Keratinocyte (primary cell): Measurements from ENCODE around the gene PAFAH1B2. TPM values are rescaled to one million over a fixed set of nuclear protein-coding genes. Genes with fewer than 3 reads are reported as not detected.

Experiments
- DNase-seq: peaks from one replicate; pipeline ENCODE4 v3.0.0-alpha.2; 2011; ENCODE audit warnings: low read depth, missing footprints, low spot score
- FAIRE-seq: peaks from 2 replicates; lab custom pipeline; 2011; peaks lifted over from hg19 to GRCh38; lab: Jason Lieb, UNC
- H2AFZ ChIP-seq: 2 replicates; pipeline ENCODE4 v1.6.0; 2012; ENCODE audit warnings: low read length, control low read depth, inconsistent platforms; ENCODE audit not compliant: control insufficient read depth
- H3K27ac ChIP-seq: 2 replicates; pipeline ENCODE4 v1.5.1; 2011; ENCODE audit warnings: low read length; ENCODE audit not compliant: control insufficient read depth, insufficient read depth
- H3K27me3 ChIP-seq: 3 replicates; pipeline ENCODE4 v1.6.0; 2011; ENCODE audit warnings: low read length; ENCODE audit not compliant: control insufficient read depth, insufficient read depth; ENCODE audit errors: extremely low read depth
- H3K36me3 ChIP-seq, 2 experiments: 2 replicates in 1 of 2; 3 replicates in 1 of 2; pipeline ENCODE4 v1.5.1; 2011; ENCODE audit warnings: low read length in 2 of 2, mild to moderate bottlenecking in 1 of 2; ENCODE audit not compliant: control insufficient read depth in 2 of 2, insufficient read depth in 2 of 2; ENCODE audit errors: extremely low read depth in 1 of 2
- H3K4me1 ChIP-seq: 3 replicates; pipeline ENCODE4 v1.5.1; 2011; ENCODE audit warnings: low read length; ENCODE audit not compliant: control insufficient read depth, insufficient read depth; ENCODE audit errors: extremely low read depth
- H3K4me2 ChIP-seq: 3 replicates; pipeline ENCODE4 v1.6.0; 2011; ENCODE audit warnings: low read depth, low read length; ENCODE audit not compliant: control insufficient read depth, insufficient read depth; ENCODE audit errors: extremely low read depth
- H3K4me3 ChIP-seq, 3 experiments: fragments of 200-600 bp in 1 of 3; sonication (generic) in 1 of 3; 2 replicates in 2 of 3; 3 replicates in 1 of 3; pipeline ENCODE4 v1.5.1; 2011 to 2016; ENCODE audit warnings: low read length in 3 of 3, mild to moderate bottlenecking in 3 of 3, control low read depth in 2 of 3, inconsistent platforms in 1 of 3, low read depth in 1 of 3, mixed read lengths in 1 of 3, mixed run types in 1 of 3, moderate library complexity in 1 of 3; ENCODE audit not compliant: control insufficient read depth in 2 of 3, insufficient read depth in 2 of 3; ENCODE audit errors: extremely low read depth in 1 of 3
- H3K79me2 ChIP-seq: 2 replicates; pipeline ENCODE4 v1.6.0; 2012; ENCODE audit warnings: low read length; ENCODE audit not compliant: control insufficient read depth, insufficient read depth
- H3K9ac ChIP-seq: 3 replicates; pipeline ENCODE4 v1.6.0; 2011; ENCODE audit warnings: low read length; ENCODE audit not compliant: control insufficient read depth, insufficient read depth; ENCODE audit errors: extremely low read depth
- H3K9me1 ChIP-seq: 3 replicates; pipeline ENCODE4 v1.6.0; 2011; ENCODE audit warnings: low read length; ENCODE audit not compliant: control insufficient read depth, insufficient read depth; ENCODE audit errors: extremely low read depth
- H3K9me3 ChIP-seq: 2 replicates; pipeline ENCODE4 v1.5.1; 2012; ENCODE audit warnings: low read depth, low read length; ENCODE audit not compliant: control insufficient read depth
- H4K20me1 ChIP-seq: 3 replicates; pipeline ENCODE4 v1.6.0; 2011; ENCODE audit warnings: low read length; ENCODE audit not compliant: control insufficient read depth, insufficient read depth; ENCODE audit errors: extremely low read depth
- EZH2 ChIP-seq: IDR thresholded peaks from one replicate; pipeline ENCODE4 v1.6.1; 2012; ENCODE audit warnings: inconsistent platforms, mild to moderate bottlenecking, low read length, moderate library complexity
- dilution Hi-C: fragments of 300-500 bp; cut with MboI; formaldehyde crosslinking; loops from one replicate; pipeline ENCODE4 v1.7.0; 2020; ENCODE audit warnings: low sequenced_read_pairs; ENCODE audit not compliant: extremely low pct_ligation_motif_present
- polyA plus RNA-seq, 5 experiments: library from polyadenylated mRNA; depleted of rRNA in 3 of 5; stranded (reverse) in 3 of 5; stranded (forward) in 1 of 5; unstranded in 1 of 5; fragments of >200 nt; gene quantifications; 1 replicate in 1 of 5; 2 replicates in 3 of 5; 3 replicates in 1 of 5; pipeline versions ENCODE4 v1.2.1 to v1.2.3, GENCODE V29; 2011 to 2012; ENCODE audit warnings: missing spikeins in 2 of 5, low read depth in 1 of 5, low replicate concordance in 1 of 5
- TF ChIP-seq, protein P1 (sequence below), 3 experiments: IDR thresholded peaks in 1 of 3; conservative IDR thresholded peaks in 1 of 3; optimal IDR thresholded peaks in 1 of 3; 2 replicates in 2 of 3; 3 replicates in 1 of 3; pipeline versions ENCODE3 to v1.5.1; 2011; ENCODE audit warnings: low read length in 3 of 3, mild to moderate bottlenecking in 3 of 3, moderate library complexity in 2 of 3, control low read depth in 1 of 3, inconsistent platforms in 1 of 3; ENCODE audit not compliant: insufficient read depth in 2 of 3; ENCODE audit errors: extremely low read depth in 1 of 3

PAFAH1B2 gene
- polyA plus RNA-seq, 1 donor (not counting 4 experiments of a cell fraction or from before 2014, with no cell fraction given) = 76.4 TPM

DNA sequence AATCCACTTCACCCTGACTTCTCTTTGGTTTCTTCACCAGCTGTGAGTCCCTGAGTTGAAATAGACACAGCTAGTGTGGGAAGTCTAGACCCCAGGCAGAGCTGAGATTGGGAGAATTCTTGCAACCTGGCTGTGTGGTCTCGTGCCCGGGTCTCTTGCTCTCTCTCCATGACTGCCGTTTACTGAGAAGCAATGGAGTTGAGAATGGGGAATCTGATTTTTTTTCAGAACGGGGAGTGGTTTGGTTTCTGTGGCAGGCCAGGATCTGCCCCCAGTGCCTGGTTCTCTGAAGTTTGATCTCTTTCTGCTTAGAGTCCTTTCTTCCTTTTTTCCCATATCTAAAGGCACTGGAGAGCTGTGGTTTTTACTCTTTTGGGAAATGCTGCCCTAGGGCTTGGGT, 35.9 kb downstream of the PAFAH1B2 start:
- Histone ChIP-seq H3K4me1 (peaks cover 19% of the 10 kb centered on the region), H3K79me2 (no peaks in the 10 kb centered on the region), H3K9me1 (no peaks in the 10 kb centered on the region), H3K27me3 (no peaks in the 10 kb centered on the region), H2AFZ (no peak overlapping the region), H3K4me2 (peak overlapping the region; percentile 97), H4K20me1 (no peaks in the 10 kb centered on the region), H3K9ac (peak overlapping the region; percentile 79), H3K36me3 (peaks cover 2 to 12% of the 10 kb centered on the region in 2 experiments), H3K9me3 (no peaks in the 10 kb centered on the region), H3K27ac (no peak overlapping the region), H3K4me3 (peak overlapping the region in 2 of 3 experiments; percentile 67 to 81)
- dilution Hi-C loops = no loop called here
- TF ChIP-seq, protein P1, sequence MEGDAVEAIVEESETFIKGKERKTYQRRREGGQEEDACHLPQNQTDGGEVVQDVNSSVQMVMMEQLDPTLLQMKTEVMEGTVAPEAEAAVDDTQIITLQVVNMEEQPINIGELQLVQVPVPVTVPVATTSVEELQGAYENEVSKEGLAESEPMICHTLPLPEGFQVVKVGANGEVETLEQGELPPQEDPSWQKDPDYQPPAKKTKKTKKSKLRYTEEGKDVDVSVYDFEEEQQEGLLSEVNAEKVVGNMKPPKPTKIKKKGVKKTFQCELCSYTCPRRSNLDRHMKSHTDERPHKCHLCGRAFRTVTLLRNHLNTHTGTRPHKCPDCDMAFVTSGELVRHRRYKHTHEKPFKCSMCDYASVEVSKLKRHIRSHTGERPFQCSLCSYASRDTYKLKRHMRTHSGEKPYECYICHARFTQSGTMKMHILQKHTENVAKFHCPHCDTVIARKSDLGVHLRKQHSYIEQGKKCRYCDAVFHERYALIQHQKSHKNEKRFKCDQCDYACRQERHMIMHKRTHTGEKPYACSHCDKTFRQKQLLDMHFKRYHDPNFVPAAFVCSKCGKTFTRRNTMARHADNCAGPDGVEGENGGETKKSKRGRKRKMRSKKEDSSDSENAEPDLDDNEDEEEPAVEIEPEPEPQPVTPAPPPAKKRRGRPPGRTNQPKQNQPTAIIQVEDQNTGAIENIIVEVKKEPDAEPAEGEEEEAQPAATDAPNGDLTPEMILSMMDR (optimal IDR thresholded peaks at IDR 0.05 in 1 of 3, IDR thresholded peaks at IDR 0.05 in 1 of 3, conservative IDR thresholded peaks at IDR 0.05 in 1 of 3; ENCODE audit: extremely low read depth in 1 of 3, insufficient read depth in 2 of 3, low read length in 3 of 3) = no peak
- TF ChIP-seq EZH2 = no peak
- DNase-seq (no peak), FAIRE-seq (no peak)

DNA sequence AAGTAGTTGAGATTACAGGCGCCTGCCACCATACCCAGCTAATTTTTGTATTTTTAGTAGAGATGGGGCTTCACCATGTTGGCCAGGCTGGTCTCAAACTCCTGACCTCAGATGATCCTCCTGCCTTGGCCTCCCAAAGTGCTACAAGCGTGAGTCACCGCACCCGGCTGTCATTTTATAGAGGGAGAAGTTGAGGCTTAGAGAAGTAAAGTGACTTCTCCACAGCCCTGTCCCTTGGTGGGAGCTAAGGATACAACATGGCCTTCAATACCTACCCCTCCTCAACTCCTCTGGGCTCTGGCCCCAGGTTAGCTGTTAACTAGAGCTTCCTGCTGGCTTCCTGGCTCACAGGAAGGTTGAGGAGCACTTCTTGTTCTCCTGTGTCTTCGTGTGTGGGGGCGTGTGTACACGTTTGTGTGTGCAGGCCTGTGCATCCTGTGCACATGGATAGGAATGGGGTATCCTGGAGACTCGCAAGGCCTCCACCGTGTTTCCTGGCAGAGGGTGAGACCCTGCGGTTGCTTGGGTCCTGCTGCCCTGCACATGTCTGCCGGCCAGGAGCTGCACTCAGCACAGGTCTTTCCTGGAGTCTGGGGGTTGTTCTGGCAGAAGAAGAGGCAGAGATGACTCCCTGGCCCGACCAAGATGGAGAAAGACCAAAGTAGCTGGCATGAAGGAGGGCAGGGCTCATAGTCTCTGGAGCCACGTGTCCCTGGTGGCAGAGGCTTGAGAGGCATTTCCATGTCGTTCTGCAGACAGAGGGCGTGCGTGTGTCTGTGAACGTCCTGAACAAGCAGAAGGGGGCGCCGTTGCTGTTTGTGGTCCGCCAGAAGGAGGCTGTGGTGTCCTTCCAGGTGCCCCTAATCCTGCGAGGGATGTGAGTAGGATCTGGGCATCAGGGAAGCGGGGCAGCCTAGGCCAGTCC, 36.8 kb downstream of the PAFAH1B2 start:
- dilution Hi-C loops = no loop called here
- peak; percentile 32 for DNase-seq
- Histone ChIP-seq H3K9ac (no peak overlapping the region), H3K27ac (no peak overlapping the region), H3K9me3 (no peaks in the 10 kb centered on the region), H3K36me3 (peaks cover 2 to 13% of the 10 kb centered on the region in 2 experiments), H3K9me1 (no peaks in the 10 kb centered on the region), H3K27me3 (no peaks in the 10 kb centered on the region), H4K20me1 (no peaks in the 10 kb centered on the region), H3K4me2 (no peak overlapping the region), H2AFZ (no peak overlapping the region), H3K79me2 (no peaks in the 10 kb centered on the region), H3K4me1 (peaks cover 19% of the 10 kb centered on the region), H3K4me3 (no peak overlapping the region)
- TF ChIP-seq, protein P1 (optimal IDR thresholded peaks at IDR 0.05 in 1 of 3, IDR thresholded peaks at IDR 0.05 in 1 of 3, conservative IDR thresholded peaks at IDR 0.05 in 1 of 3; ENCODE audit: extremely low read depth in 1 of 3, insufficient read depth in 2 of 3, low read length in 3 of 3) = peak; percentile 67 to 88 (median 86)
- TF ChIP-seq EZH2 = no peak
- no peak for FAIRE-seq
